BE2C (cell line): ENCODE results near the gene FOXL3.
A peak's percentile ranks its signal among the peaks of the same experiment; 100 is the strongest.

Experiments
- DNase-seq: peaks from one replicate; pipeline ENCODE4 v3.0.0-alpha.2; 2020
- H3K27me3 ChIP-seq: fragments of 250-450 bp; sonication (Bioruptor Pico); 2 replicates; pipeline ENCODE4 v1.5.1; 2020; ENCODE audit warnings: mild to moderate bottlenecking
- H3K36me3 ChIP-seq: fragments of 250-450 bp; sonication (Bioruptor Pico); 2 replicates; pipeline ENCODE4 v1.5.1; 2020; ENCODE audit warnings: mild to moderate bottlenecking
- H3K4me1 ChIP-seq: fragments of 250-450 bp; sonication (Bioruptor Pico); 2 replicates; pipeline ENCODE4 v1.5.1; 2020
- H3K4me3 ChIP-seq: 2 replicates; pipeline ENCODE4 v1.5.1; 2011; ENCODE audit warnings: low read depth, low read length
- H3K9me3 ChIP-seq: fragments of 250-450 bp; sonication (Bioruptor Pico); 2 replicates; pipeline ENCODE4 v1.5.1; 2020
- CTCF ChIP-seq: IDR thresholded peaks from 2 replicates; pipeline ENCODE4 v1.5.1; 2012; ENCODE audit warnings: mild to moderate bottlenecking, low read depth, low read length

The FOXL3 gene

GRCh38 chr7:269721-270120, 20.2 kb upstream of the FOXL3 start:
- Histone ChIP-seq H3K27me3 (peaks cover 4% of the 10 kb centered on the region; the same call in 1 of the 2 replicates), H3K4me3 (no peak overlapping the region), H3K9me3 (no peaks in the 10 kb centered on the region; the same call in 1 of the 2 replicates), H3K4me1 (no peaks in the 10 kb centered on the region), H3K36me3 (no peaks in the 10 kb centered on the region)
- DNase-seq: no peak
- TF ChIP-seq CTCF: no peak

GRCh38 chr7:270351-270983, 19.5 kb upstream of the FOXL3 start:
- Histone ChIP-seq H3K27me3 (peaks cover 4% of the 10 kb centered on the region; the same call in 1 of the 2 replicates), H3K4me3 (no peak overlapping the region), H3K9me3 (no peaks in the 10 kb centered on the region; the same call in 1 of the 2 replicates), H3K36me3 (no peaks in the 10 kb centered on the region), H3K4me1 (no peaks in the 10 kb centered on the region)
- no peak for TF ChIP-seq CTCF
- no peak for DNase-seq

- TF ChIP-seq CTCF: no peak
- no peak overlapping the region for H3K4me3 ChIP-seq
Observed at GRCh38 chr7:271266-272107, 18.5 kb upstream of the FOXL3 start.

GRCh38 chr7:272108-272615, 17.8 kb upstream of the FOXL3 start:
- TF ChIP-seq CTCF: no peak
- Histone ChIP-seq H3K4me3 (no peak overlapping the region), H3K9me3 (no peaks in the 10 kb centered on the region; the same call in 1 of the 2 replicates), H3K27me3 (peaks cover 3% of the 10 kb centered on the region; the same call in 1 of the 2 replicates), H3K4me1 (no peaks in the 10 kb centered on the region), H3K36me3 (no peaks in the 10 kb centered on the region)
- DNase-seq: peak; percentile 2

More at GRCh38 chr7:271266-272107, 18.5 kb upstream of the FOXL3 start:
- no peaks in the 10 kb centered on the region; the same call in 1 of the 2 replicates for H3K9me3 ChIP-seq
- no peak for DNase-seq
- no peaks in the 10 kb centered on the region for H3K36me3 ChIP-seq
- H3K4me1 ChIP-seq: no peaks in the 10 kb centered on the region
- H3K27me3 ChIP-seq: peaks cover 4% of the 10 kb centered on the region; the same call in 1 of the 2 replicates

- Histone ChIP-seq H3K4me3 (no peak overlapping the region), H3K9me3 (no peaks in the 10 kb centered on the region; the same call in 1 of the 2 replicates), H3K27me3 (no peaks in the 10 kb centered on the region), H3K4me1 (no peaks in the 10 kb centered on the region), H3K36me3 (no peaks in the 10 kb centered on the region)
- peak; percentile 4 for DNase-seq
- TF ChIP-seq CTCF: no peak
Observed at GRCh38 chr7:272631-273030, 17.3 kb upstream of the FOXL3 start.
